ENCODE measurements around the gene NUBP2.

The NUBP2 gene

DNA sequence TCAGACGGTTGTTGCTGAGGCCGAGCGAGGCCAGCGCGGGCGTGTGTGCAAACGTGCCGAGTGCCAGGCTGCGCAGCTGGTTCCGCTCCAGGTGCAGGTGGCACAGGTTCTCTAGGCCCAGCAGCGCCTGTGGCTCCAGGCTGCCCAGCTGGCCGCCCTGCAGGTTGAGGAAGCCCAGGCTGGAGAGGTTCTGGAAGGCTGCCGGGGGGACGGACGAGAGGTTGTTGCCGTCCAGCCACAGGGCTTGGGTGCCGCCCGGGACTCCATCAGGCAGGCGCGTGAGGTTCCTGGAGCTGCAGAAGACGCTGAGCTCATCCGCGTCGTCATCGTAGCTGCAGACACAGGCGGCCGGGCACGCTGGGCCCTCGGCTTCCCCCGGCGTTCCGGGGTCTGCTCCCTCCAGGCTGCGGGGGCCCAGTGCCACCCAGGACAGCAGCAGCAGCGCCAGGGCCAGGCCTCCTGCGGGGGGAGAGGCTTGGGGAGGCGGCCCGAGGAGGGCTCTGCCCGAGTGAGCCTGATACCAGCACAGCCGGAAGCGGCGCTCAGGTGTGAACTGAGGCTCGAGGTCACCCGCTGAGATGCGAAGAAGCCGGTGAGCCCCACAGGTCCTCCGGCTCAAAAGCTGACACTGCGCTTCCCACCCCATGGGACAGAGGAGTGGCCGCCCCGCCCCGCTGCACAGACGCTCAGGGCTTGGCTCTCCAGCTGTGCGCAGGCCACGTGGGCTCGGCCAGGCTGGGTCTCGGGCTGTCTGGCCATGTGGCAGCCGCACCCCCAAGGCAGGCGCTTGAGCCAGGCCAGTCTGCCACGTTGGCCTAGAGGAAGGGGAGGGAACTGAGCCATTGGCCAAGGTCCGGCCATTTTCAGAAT is 9.4 kb downstream of the NUBP2 start:
- no peaks in the 10 kb centered on the region for H3K27me3 ChIP-seq (ENCODE audit: insufficient read depth, low read length, poor library complexity, severe bottlenecking)
- H3K9me2 ChIP-seq (replicated peaks; ENCODE audit: low read depth, low read length), result no peaks in the 10 kb centered on the region
- H3K9ac ChIP-seq (ENCODE audit: low read depth, low read length, poor library complexity, severe bottlenecking), result no peak overlapping the region
- H3K4me3 ChIP-seq (ENCODE audit: low read length, poor library complexity, severe bottlenecking), result no peak overlapping the region
- no peaks in the 10 kb centered on the region for H3F3A ChIP-seq (ENCODE audit: low read depth)
- no peaks in the 10 kb centered on the region for H3K36me3 ChIP-seq (ENCODE audit: insufficient read depth, low read length)
- TF ChIP-seq, protein P1, sequence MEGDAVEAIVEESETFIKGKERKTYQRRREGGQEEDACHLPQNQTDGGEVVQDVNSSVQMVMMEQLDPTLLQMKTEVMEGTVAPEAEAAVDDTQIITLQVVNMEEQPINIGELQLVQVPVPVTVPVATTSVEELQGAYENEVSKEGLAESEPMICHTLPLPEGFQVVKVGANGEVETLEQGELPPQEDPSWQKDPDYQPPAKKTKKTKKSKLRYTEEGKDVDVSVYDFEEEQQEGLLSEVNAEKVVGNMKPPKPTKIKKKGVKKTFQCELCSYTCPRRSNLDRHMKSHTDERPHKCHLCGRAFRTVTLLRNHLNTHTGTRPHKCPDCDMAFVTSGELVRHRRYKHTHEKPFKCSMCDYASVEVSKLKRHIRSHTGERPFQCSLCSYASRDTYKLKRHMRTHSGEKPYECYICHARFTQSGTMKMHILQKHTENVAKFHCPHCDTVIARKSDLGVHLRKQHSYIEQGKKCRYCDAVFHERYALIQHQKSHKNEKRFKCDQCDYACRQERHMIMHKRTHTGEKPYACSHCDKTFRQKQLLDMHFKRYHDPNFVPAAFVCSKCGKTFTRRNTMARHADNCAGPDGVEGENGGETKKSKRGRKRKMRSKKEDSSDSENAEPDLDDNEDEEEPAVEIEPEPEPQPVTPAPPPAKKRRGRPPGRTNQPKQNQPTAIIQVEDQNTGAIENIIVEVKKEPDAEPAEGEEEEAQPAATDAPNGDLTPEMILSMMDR (conservative IDR thresholded peaks at IDR 0.05; ENCODE audit: low read length), result no peak
- no peak for TF ChIP-seq EZH2phosphoT487 (IDR thresholded peaks at IDR 0.05; ENCODE audit: borderline replicate concordance)
- no peak overlapping the region for H3K4me2 ChIP-seq (ENCODE audit: low read depth, low read length, poor library complexity, severe bottlenecking)
- H3K4me1 ChIP-seq (ENCODE audit: insufficient read depth, low read length, poor library complexity, severe bottlenecking), result no peaks in the 10 kb centered on the region
- no peak overlapping the region for H2AFZ ChIP-seq (ENCODE audit: low read length)
- no peaks in the 10 kb centered on the region for H3K79me2 ChIP-seq (ENCODE audit: insufficient read depth, low read length)
- H3K9me3 ChIP-seq (ENCODE audit: insufficient read depth, low read depth, low read length), result no peaks in the 10 kb centered on the region
- H4K20me1 ChIP-seq (ENCODE audit: insufficient read depth, low read length, poor library complexity, severe bottlenecking), result no peaks in the 10 kb centered on the region

DNA sequence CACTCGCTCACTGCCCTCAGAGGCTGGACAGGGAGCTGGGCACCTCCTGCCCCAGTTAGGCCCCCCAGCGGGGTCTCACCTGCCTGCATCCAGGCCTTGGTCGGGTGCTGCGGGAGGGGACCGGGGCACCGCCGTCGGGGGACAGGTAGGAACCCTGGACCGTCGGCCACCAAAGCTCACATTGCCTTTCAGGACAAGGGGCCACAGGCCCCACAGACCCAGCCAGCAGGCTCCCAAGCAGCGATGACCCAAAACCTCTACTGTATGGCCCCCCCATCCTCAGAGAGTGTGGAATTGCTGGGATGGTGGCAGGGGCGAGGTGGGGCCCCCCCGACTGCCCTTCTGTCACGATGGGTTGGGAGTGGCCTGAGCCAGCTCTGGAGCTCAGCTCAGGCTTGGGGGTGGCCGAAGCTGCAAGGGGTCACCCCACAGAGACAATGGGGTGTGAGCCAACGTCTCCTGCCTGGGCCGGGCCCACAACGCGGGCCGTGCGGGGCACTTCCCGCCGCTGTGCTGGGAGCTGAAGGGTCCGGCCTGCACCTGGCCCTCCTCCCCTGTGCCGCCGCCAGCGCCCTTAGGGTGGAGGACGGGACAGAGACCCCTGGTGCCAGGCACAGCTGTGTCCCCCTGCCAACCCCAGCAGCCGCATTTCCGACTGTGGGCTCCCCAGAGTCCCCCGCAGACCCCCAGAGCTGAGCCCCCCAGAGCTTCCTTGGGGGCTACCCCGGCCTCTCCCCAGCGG is 10.2 kb downstream of the NUBP2 start:
- H3K79me2 ChIP-seq (ENCODE audit: insufficient read depth, low read length), result no peaks in the 10 kb centered on the region
- H3K4me2 ChIP-seq (ENCODE audit: low read depth, low read length, poor library complexity, severe bottlenecking), result no peak overlapping the region
- no peaks in the 10 kb centered on the region for H3K9me2 ChIP-seq (replicated peaks; ENCODE audit: low read depth, low read length)
- no peak overlapping the region for H3K4me3 ChIP-seq (ENCODE audit: low read length, poor library complexity, severe bottlenecking)
- H3K36me3 ChIP-seq (ENCODE audit: insufficient read depth, low read length), result no peaks in the 10 kb centered on the region
- no peaks in the 10 kb centered on the region for H3K9me3 ChIP-seq (ENCODE audit: insufficient read depth, low read depth, low read length)
- TF ChIP-seq EZH2phosphoT487 (IDR thresholded peaks at IDR 0.05; ENCODE audit: borderline replicate concordance), result no peak
- TF ChIP-seq, protein P1 (conservative IDR thresholded peaks at IDR 0.05; ENCODE audit: low read length), result no peak
- H3K27me3 ChIP-seq (ENCODE audit: insufficient read depth, low read length, poor library complexity, severe bottlenecking), result no peaks in the 10 kb centered on the region
- H3K4me1 ChIP-seq (ENCODE audit: insufficient read depth, low read length, poor library complexity, severe bottlenecking), result no peaks in the 10 kb centered on the region
- no peaks in the 10 kb centered on the region for H4K20me1 ChIP-seq (ENCODE audit: insufficient read depth, low read length, poor library complexity, severe bottlenecking)
- H2AFZ ChIP-seq (ENCODE audit: low read length), result no peak overlapping the region
- no peak overlapping the region for H3K9ac ChIP-seq (ENCODE audit: low read depth, low read length, poor library complexity, severe bottlenecking)
- no peaks in the 10 kb centered on the region for H3F3A ChIP-seq (ENCODE audit: low read depth)

DNA sequence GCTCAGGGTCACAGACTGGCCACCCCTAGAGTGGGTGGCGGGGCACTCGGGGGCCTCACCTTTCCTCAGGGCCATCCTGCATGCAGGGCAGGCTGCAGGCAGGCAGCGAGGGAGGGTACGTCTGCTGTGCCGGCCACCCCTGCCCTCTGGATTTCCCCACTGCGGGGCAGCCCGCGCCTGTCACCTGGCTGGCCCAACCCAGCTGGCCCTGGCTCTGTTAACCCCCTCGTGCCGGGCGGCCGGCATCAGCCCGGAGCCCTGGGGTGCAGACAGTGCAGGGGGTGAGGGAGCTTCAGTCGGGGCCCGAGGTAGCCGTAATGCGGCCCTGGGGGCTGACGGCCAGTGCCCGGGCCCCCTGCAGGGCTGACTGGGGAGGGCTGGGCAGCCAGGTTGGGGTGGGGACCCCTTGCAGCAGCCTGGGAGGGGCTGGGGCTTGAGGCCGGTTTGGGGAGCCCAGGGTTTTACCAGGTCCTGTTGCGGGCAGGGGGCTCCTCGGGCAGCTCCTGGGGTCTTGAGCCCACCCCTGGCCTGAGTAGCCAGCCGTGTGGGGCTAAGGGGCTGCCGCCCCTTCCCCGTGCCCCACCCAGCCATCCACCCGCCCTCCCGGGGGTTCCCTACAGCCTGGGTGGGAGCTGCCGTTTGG is 10.9 kb downstream of the NUBP2 start, which contains the start of gene IGFALS:
Gene IGFALS, minus strand, starts transcription at position 128 of the 643 bp plus-strand sequence. Its CDS starts 53 bp downstream, at position 75.
- H3K36me3 ChIP-seq (ENCODE audit: insufficient read depth, low read length), result no peaks in the 10 kb centered on the region
- TF ChIP-seq, protein P1 (conservative IDR thresholded peaks at IDR 0.05; ENCODE audit: low read length), result no peak
- TF ChIP-seq EZH2phosphoT487 (IDR thresholded peaks at IDR 0.05; ENCODE audit: borderline replicate concordance), result no peak
- no peaks in the 10 kb centered on the region for H3K27me3 ChIP-seq (ENCODE audit: insufficient read depth, low read length, poor library complexity, severe bottlenecking)
- no peaks in the 10 kb centered on the region for H4K20me1 ChIP-seq (ENCODE audit: insufficient read depth, low read length, poor library complexity, severe bottlenecking)
- no peaks in the 10 kb centered on the region for H3K79me2 ChIP-seq (ENCODE audit: insufficient read depth, low read length)
- H3K4me3 ChIP-seq (ENCODE audit: low read length, poor library complexity, severe bottlenecking), result no peak within 1 kb of the TSS
- H2AFZ ChIP-seq (ENCODE audit: low read length), result no peak within 1 kb of the TSS
- H3K9me3 ChIP-seq (ENCODE audit: insufficient read depth, low read depth, low read length), result no peaks in the 10 kb centered on the region
- no peaks in the 10 kb centered on the region for H3F3A ChIP-seq (ENCODE audit: low read depth)
- no peaks in the 10 kb centered on the region for H3K4me1 ChIP-seq (ENCODE audit: insufficient read depth, low read length, poor library complexity, severe bottlenecking)
- no peak within 1 kb of the TSS for H3K9ac ChIP-seq (ENCODE audit: low read depth, low read length, poor library complexity, severe bottlenecking)
- no peak within 1 kb of the TSS for H3K4me2 ChIP-seq (ENCODE audit: low read depth, low read length, poor library complexity, severe bottlenecking)
- no peaks in the 10 kb centered on the region for H3K9me2 ChIP-seq (replicated peaks; ENCODE audit: low read depth, low read length)
